Lower leg skin (tissue), 3 donors: ENCODE data around the gene ATP7A.

Experiments
- CTCF ChIP-seq, 3 donors: fragments of 450-650 bp; IDR thresholded peaks; one replicate each; pipeline ENCODE4 v1.5.1; 2016; ENCODE audit warnings: antibody characterized with exemption in 3 of 3, mild to moderate bottlenecking in 3 of 3, moderate library complexity in 2 of 3
- POLR2A ChIP-seq, 2 donors: fragments of 450-650 bp; IDR thresholded peaks; one replicate each; pipeline ENCODE4 v1.6.1; 2016 to 2017; ENCODE audit warnings: antibody characterized with exemption in 2 of 2, mild to moderate bottlenecking in 1 of 2, moderate library complexity in 1 of 2

GRCh38 chrX:77901506-77901905 lies 9.0 kb upstream of the ATP7A start:
- TF ChIP-seq CTCF (IDR thresholded peaks at IDR 0.05) (no peak), POLR2A (IDR thresholded peaks at IDR 0.05) (no peak)
